NB4 (cell line): ENCODE results near the gene IL1F10.

Source experiments
- MYC ChIP-seq: IDR thresholded peaks from 2 replicates; pipeline ENCODE4 v1.6.1; 2011; ENCODE audit warnings: low read depth, low read length
- POLR2A ChIP-seq: IDR thresholded peaks from 2 replicates; pipeline ENCODE4 v1.6.1; 2011; ENCODE audit warnings: mild to moderate bottlenecking; ENCODE audit not compliant: insufficient read length; ENCODE audit errors: extremely low read depth
- TF ChIP-seq, protein P1 (sequence below): IDR thresholded peaks from one replicate; pipeline ENCODE4 v1.5.1; 2012; ENCODE audit warnings: low read depth, low read length
- TF ChIP-seq, protein P2 (sequence below): IDR thresholded peaks from 2 replicates; pipeline ENCODE4 v1.6.1; 2011; ENCODE audit warnings: low read depth, low read length

DNA sequence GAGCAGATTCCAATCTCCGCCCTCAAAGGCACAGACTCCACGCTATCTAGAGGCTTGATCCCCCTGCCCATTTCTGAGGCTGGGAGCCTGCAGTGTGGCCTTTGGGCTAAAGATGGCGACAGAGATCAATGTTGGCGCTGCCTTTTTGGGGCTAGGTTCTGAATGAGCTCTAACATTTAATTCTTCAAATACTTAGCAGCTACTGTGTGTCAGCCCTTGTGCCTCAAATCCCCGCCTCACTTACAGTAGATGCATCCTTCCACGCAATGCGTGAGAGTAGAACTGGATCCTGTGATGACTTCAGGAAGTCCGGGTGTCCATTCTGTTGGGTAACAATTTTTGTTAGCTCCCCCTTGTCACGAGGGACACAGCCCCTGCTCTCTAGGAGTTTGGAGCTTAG lies 12.4 kb downstream of the IL1F10 start:
- TF ChIP-seq POLR2A = no peak
- TF ChIP-seq, protein P1, sequence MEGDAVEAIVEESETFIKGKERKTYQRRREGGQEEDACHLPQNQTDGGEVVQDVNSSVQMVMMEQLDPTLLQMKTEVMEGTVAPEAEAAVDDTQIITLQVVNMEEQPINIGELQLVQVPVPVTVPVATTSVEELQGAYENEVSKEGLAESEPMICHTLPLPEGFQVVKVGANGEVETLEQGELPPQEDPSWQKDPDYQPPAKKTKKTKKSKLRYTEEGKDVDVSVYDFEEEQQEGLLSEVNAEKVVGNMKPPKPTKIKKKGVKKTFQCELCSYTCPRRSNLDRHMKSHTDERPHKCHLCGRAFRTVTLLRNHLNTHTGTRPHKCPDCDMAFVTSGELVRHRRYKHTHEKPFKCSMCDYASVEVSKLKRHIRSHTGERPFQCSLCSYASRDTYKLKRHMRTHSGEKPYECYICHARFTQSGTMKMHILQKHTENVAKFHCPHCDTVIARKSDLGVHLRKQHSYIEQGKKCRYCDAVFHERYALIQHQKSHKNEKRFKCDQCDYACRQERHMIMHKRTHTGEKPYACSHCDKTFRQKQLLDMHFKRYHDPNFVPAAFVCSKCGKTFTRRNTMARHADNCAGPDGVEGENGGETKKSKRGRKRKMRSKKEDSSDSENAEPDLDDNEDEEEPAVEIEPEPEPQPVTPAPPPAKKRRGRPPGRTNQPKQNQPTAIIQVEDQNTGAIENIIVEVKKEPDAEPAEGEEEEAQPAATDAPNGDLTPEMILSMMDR = peak; percentile 98
- TF ChIP-seq, protein P2, sequence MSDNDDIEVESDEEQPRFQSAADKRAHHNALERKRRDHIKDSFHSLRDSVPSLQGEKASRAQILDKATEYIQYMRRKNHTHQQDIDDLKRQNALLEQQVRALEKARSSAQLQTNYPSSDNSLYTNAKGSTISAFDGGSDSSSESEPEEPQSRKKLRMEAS = 0 out of 2 replicates have a peak, but pooled peaks have one; percentile 25
- TF ChIP-seq MYC = no peak
